Activated gamma-delta T cell treated with Interleukin-2 at 50 U/mL for 16 hours (primary cell): ENCODE data around the gene PRPF40A.

Experiments
- DNase-seq: peaks from one replicate; pipeline ENCODE4 v3.0.0-alpha.2; 2020

PRPF40A gene

DNA sequence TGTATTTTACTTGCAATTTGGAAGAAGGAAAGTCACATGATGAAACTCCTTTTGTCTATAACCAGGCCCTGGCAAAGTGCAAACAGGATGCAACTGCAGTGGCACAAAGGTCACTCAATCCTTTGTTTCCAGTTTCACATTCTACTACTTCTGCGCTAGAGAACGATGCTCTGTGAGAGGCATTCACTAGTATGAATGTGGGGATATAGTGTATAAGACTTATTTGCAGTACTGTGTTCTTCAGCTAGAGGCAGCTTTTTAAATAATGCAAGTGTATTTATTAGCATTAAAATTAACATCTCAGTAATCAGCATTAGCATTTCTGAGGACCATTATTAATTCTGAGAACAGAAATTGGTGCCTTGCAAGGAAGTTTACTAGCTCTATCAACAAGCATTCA is 68.9 kb downstream of the PRPF40A start:
- no peak for DNase-seq

DNA sequence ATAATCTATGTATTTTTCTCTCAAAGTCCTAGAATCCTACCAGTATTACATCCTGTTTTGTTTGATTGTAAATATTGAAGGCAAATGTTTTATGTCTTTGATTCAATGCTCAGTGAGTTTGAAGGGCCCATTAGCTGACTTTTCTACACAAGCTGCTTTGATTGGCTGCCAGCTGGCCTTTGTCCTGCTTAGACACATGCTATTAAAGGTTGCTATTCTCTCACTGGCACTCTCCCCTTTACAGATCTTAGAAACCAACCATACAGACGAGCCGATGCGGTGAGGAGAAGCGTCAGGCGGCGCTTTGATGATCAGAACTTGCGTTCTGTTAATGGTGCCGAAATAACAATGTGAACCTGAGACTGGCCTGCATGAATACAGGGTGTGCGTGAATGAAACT is 69.7 kb downstream of the PRPF40A start:
- DNase-seq: no peak

DNA sequence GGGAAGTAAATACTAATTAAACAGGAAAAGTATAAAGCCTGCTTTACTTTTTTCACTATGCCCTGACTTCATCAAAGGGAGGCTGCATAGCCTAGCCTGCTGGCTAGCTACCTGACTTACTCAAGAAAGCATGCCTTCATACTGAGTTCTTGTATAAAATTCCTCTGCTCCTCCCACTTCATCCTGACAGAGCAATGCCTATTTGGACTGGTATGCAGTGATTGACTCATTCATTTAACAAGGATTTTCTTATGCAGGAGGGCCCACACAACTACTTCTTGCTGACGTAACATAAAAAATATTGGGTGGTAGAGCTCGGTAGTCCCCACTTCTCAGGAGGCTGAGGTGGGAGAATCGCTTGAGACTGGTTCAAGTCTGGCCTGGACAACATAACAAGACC is 70.5 kb downstream of the PRPF40A start:
- DNase-seq: no peak

DNA sequence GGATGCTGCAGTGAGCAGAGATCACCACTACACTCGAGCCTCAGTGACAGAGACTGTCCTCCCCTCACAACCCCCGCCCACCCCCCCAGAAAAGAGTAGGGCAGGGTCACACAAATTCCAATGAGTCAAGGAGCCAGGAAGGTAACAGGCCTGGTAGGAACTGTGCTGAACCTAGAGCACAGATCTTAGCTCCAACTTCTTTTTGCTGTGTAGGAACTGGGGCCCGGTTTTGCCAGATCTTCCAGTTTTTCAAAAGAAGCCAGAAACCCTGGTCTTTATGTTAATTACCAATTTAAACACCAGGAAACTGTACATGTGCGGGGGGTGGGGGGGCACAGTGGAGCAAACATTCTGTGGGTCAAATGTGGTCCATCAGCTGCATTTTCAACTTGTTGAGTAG is 71.0 kb downstream of the PRPF40A start:
- no peak for DNase-seq

DNA sequence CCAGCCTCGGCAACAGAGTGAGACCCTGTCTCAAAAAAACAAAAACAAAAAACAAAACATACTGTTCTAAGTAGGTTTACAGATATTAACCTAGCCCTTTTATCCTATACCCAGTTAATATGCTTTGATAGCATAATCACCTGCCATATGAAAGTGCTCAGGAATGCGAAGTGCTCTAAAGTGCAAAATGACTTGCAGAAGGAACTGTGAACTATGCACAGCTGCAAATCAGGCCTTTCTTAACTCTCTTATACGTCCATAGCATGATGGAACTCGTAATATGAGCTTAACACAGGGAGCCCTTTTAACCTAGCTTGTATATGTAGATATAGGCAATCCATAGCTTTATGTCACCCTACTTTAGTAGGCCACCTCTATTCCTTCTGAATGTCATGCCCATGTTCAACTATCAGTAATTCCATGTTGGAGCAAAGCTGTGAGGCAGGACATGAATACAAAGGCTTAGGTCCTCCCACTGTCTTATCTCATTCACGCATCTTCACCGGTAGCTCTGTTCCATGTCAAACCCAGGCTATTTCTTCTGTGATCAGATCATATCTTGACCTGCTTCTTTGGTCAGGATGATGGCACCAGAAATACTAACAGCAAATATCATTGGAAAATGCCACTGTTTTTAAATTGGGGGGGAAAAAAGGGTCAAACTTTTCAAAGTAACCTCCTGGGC is 72.9 kb downstream of the PRPF40A start:
- no peak for DNase-seq

DNA sequence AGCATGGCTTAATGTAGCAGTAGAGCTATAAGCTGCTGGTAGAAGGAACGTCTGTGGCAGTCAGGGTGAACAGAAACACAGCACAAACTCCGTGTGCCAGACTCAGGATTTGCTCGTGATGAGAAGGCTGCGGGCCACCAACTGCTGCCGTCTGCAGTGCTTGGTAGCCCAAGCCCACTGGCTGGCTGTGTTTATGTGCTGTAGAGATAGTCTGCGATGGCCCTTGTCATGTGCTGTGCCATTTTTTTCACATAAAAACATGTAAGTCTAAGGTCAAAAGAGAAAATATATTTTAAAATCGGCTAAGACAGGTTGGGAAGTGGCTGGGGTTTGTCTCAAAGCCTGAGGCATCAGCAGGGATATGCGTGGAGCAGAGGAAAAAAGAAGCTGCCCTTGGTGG is 78.7 kb downstream of the PRPF40A start:
- no peak for DNase-seq

DNA sequence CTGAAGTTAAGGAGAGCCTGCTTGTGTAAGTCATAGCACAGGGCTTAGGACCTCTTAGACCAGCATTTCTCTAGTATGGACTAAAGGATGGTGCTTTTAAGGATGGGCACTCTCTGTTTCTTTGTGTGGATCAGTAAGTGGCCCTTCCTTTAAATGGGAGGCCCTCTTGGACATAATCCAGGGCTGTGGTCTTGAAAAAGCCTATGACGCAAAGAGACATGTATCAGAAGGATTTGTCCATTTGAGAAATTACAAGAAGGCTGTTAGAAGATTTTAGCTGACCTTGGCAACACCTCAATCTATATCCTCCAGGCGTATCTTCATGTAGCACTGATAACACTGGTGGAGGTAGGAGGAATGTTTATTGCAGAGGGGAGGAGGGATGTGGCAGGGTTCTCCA is 79.2 kb downstream of the PRPF40A start:
- no peak for DNase-seq

DNA sequence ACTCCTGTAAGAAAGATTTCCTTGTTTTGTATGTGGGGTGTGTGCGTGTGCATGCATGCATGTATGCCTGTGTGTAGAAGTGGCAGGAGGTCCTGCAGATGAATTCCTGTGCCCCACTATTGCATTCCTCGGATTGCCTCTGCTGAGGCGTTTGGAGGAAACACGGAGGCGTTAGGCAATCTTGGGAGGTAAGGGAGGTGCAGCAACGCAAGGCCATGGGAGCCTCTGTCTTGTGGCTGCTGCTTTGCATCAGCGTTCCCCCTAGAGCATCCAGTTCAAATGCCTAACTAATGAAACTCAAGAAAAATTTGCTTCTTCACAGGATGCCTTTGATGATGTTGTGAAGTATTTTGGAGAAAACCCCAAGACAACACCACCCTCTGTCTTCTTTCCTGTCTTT is 80.0 kb downstream of the PRPF40A start:
- DNase-seq: no peak

DNA sequence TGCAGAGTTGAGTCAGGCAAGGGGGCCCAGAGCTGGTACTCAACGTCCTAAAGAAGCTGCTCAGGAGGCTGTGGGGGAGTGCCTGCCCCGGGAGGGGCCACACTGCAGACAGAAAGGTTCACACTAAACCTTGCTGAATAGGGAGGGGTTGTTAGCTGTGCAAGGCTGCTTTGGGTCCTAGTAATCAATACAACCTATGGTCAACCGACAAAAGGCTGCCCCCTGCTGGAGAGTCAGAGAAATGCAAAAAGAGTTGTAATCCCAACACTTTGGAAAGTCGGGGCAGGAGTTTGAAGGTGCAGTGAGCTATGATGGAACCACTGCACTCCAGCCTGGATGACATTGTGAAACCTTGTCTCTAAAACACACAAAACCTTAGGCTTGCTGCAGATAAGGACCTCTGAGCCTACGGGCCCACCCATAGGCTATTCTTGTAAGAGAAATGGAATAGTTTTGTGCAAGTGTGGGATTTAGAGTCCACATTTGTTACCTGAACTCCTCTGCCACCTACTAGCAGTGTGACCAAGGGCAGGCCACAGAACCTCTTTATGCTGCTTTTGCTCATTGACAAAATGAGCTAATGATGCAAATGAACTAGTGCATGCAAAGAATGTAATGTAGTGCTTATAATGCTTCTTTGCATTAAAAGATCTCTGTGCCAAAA is 81.5 kb downstream of the PRPF40A start:
- peak; percentile 61 for DNase-seq

DNA sequence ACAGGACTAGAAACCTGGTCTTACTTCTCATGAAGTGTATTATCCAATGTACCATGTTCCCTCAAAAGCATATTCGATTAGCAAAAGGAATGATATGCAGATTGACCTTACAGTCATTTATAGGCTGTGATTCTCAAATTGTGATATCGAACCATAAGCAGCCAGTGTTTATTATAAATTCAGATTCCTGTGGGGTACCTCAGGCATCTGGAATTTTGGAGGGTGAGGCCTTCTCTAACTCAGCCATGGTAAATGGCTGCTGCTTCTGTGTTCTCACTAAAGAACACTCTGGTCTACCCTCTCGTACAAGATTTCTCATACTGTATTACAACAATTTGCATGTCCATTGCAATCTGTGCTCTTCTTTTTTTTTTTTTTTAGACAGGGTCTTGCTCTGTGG is 84.5 kb downstream of the PRPF40A start:
- DNase-seq: no peak

DNA sequence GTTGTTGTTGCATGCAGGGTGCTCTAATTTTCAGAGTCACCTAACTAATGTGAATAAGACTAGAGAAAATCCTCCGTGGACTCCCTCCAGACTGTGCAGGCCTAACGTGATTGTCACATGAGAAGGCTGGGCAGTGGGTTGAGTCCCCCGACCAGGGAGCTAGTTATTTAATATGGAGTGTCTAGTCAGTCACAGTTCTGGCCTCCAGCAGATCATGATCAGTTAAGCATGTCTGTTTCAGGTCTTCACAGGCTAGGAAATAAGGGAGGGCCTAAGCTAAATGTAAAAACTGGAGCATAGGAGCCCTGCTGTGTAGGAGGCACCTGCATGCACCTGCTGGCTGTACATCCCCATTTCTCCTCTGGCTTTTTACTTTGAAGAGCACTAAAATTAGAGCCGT is 86.8 kb downstream of the PRPF40A start:
- no peak for DNase-seq

DNA sequence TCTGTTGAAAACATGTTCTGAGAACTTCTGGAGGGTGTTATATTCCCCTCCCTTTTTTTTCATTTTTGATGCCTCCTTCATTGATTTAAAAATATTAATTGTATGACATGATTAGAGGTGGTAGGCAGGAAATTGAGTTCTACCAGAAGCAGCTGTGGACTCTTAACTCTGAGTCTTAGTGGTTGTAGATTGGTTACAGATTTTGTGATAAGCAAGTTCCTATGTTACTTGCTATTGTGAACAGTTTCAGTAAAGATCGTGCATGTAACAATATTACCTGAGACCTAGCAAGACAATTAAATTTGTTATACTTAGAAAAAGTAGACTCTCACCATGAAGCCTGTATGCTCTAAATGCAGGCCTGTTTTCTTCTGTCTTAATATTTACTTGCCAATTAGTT is 88.1 kb downstream of the PRPF40A start:
- DNase-seq: no peak

DNA sequence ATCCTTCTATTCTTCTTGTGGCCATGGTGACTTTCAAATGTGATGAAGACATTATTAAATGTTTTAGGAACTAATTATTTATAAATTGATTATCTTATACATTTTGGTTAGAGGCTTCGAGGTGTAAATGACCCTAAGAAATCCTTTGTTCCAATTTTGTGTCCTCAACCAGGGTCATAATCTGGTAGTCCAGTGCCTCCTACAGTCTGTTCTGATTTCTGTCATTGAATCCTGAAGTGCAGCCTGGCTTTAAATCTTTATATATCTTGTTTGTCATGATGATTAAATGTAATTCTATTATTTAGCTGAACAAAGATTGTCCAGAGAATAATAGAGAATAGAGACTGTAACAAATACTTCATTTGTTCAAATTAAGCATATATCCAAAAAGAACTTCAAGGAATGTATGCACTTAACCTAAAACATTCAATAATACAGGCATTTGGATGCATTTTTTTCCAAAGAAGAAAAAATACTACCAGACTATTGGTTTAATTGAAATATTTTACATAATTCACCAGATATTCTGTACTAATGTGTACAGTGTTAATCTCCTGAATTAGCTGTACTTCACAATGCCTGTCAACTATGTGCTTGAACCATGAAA is 89.8 kb downstream of the PRPF40A start:
- no peak for DNase-seq

DNA sequence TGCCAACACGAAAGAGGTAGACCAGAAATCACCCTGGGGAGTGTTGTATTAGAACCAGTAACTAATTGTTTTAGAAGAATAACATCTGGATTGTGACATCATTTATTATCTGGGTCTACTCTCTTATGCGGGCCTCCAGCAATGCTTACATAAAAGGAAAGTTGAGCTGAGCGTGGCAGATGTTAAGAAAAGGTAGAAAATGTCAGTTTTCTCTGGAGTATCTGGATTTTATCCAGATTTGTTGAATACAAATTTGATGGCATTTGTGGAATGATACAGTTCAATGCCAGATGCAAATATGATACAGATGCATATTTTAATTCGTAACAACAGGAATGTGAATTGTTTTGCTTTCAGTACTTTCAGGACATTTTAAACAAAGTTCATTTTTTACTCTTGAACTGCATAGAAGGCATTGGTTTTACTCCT is 90.3 kb downstream of the PRPF40A start:
- DNase-seq: no peak

DNA sequence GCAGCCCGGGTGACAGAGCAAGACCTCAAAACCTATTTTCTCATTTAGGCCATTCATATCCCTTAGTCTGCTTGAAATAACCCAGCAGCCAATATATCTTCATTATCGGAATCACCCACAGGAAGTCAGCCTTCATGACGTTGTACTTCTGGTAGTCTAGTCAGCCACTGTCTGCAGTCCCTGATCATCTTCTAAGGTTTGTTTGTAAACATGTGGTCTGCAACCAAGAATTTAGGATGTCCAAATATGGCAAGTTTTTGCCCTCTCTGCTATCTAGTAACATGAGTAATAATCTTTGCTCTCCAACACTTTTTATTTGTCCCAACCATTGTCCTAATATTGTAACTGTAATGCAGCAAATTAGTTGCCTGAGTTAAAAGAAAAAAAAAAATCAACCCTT is 92.5 kb downstream of the PRPF40A start:
- DNase-seq: no peak

DNA sequence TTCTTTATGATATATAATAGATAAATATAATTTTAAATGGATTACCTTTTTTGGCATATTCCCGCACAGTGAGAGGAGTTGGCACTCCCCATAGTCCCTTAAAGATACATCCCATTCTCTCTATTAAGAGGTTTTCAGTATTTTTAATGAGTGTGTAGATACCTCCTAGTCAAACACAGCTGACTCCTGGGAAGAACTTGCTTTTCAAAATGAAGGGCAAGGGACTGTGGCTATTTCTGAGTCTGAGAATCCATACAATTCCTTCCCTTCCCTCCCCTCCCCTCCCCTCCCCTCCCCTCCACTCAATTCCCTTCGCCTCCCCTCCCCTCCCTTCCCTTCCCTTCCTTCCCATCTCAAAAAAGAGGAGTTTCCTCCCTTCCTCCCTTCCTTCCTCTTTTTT is 93.5 kb downstream of the PRPF40A start:
- DNase-seq: no peak

DNA sequence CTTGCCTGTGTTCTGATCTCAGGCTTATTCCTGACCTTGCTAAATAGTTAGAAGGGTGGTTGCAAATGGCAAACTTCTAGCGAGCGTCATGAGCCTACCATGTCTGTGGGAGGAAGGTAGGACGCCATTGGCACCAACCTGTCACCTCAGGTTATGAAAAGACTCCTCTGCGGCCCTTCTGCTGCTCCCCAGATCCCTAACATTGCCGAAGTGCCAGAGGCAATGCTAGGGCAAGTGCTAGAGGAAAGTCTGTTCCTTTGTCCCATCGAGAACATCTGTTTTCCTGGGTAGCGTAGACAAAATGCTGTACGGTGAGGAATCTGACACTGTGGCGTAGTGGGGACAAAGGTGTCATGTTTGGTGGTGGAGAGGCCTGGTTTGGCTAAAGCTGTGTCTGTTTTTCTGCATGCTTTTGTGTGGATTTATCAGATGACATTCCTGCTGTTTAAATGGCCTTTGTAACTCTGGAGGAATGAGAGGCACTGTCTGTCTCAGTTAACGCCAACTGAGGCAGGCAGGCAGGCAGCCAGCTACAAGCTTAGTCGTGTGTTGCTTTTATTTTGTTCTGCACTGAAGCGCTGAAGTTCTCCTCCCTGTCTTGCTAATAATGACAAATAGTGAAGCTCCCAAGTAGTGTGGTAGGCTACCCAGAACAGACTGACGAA is 94.1 kb downstream of the PRPF40A start:
- no peak for DNase-seq

DNA sequence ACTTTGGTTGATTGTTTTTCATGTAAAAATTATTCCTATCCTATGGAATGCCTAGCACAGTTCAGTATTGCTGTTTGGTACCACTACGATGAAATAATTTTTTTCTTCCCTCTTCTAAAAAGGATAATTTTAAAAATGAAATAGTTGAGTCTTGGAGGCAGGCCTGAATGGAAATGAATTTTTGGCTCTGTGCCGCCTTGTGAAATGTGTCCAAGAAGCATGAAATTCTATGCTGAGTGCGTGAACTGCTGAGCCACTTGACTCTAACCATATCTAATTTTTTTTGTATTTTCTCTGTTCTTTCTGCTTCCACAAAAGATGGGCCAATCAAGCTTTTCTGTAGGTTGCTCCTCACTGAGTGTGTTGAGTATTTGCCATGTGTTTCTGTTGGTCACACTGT is 95.0 kb downstream of the PRPF40A start:
- no peak for DNase-seq

DNA sequence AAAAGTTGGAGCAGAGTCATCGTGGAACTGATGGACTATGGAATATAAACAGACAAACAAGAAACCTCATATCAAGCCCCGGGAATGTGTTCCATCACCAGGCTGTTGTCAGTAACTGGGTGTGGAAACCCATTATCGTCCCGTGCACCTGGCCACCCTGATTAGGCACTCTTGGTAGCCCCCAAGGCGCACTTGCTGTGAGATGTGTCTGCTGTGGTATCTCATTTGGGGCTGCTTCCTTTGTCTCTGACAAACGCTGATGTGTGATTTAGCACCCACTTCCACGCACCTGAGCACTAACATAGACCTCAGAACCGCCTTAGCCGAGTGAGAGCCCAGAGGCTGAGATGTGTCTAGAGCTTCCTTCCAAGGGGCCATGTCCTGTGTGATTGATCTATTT is 96.3 kb downstream of the PRPF40A start:
- no peak for DNase-seq

DNA sequence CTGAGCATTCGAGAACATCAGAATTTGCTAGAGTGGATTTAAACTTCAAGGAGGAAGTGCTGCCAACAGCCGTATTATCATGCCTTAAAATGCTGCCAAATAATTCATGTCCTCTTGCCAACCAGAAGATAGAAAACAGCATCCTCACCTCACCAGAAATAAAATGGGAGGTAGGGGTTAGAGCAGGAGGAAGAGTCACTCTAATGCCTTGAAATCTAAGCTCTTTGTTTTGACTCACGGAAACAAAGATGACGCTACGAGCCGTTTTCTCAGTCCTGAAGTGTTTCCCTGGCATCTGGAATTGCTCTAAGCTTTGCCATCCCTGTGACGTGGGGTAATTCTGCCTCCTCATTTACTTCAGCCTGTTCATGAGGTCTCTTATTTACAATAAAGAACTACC is 97.1 kb downstream of the PRPF40A start:
- DNase-seq: no peak

DNA sequence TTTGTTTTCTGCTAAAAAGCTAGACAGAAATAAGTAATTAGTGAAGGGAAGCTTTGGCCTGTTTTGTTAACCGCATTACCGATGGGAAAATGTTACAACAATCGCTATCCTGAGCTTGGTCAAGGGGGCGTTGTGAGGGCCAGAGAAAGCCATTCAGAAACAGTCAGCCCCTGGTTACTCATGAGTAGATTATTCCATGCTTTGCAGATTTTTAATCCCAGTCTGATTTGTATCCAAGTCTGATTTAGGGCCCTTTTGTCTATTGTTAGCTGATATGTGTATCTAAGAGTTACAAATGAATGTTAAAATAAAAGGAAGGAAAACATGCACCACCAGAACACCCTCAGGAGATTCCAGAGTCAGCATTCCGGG is 99.1 kb downstream of the PRPF40A start:
- DNase-seq: no peak

DNA sequence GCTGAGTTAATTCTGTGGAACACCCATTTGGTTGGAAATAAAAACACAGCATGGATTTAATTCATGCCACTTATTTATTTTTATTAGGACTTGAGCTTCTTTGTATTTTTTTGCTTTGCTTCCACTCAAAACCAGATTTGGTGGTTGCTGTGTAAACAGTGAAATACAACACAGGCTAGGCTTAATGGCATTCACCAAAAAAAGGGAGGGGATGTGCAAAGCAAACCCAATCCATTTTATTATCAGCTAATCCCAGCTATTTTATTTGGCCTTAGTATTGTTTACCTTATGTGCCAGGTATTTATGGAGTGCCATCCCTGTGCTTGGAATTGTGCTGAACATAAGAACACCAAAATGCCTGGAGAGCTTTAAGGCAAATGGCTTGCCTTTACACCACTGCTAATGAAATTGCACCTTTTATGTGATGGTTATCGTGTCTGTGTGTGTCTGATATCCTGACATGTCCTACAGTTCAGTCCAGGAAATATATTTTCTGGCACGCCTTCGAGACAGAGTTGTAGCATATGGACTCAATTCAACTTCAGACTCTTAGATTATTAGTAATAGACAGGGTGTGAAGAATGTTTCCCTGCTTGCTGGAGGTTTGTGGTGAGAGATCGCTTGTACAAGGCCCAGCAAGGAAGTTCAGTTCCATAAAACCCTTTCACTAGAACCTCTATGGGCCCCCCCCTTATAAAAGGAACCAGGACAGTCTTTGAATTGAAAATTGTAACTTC is 99.6 kb downstream of the PRPF40A start:
- DNase-seq: no peak

DNA sequence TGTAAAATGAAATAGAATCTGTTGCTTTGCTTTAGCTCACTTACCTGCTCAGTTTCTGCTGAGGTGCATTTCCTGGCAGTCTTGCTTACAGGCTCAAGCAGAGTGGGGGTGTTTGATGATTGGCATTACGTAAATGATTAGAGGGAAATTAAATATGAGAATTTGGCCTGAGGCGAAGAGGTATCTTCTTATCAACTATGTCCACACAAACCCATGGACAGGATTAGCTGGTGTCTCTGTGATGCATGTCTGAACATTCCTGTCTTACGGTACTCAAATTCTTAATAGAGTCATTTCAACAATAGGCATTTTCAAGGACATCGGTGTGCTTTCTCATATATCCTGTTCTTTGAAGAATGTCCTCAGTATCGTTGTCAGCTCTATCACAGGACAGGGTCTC is 102.1 kb downstream of the PRPF40A start:
- DNase-seq: no peak
